Natural killer cell (primary cell): ENCODE results near the gene RTP5. TPM values are rescaled to one million over a fixed set of nuclear protein-coding genes. Genes with fewer than 3 reads are reported as not detected.

Experiments used
- ATAC-seq, 3 donors: fragments of 150-1000 bp in 2 of 3; fragments of 200-7000 bp in 1 of 3; cut with Tn5 transposase; 1 replicate in 1 of 3; 2 replicates in 2 of 3; pipeline ENCODE4 v1.10.0; 2021; ENCODE audit warnings: mild to moderate bottlenecking in 2 of 3, moderate library complexity in 2 of 3
- DNase-seq, 2 donors: peaks; one replicate each; pipeline versions ENCODE4 v3.0.0 to v3.0.0-alpha.2; 2013 to 2021; ENCODE audit warnings: mixed read lengths in 1 of 2
- H3K27ac ChIP-seq: one replicate; pipeline ENCODE4 v1.5.1; 2013; ENCODE audit warnings: mild to moderate bottlenecking, low read length
- H3K27me3 ChIP-seq: one replicate; pipeline ENCODE4 v1.6.1; 2013; ENCODE audit warnings: low read length; ENCODE audit not compliant: control insufficient read depth, insufficient read depth
- H3K36me3 ChIP-seq: one replicate; pipeline ENCODE4 v1.6.1; 2013; ENCODE audit warnings: low read length; ENCODE audit not compliant: control insufficient read depth, insufficient read depth
- H3K4me1 ChIP-seq: one replicate; pipeline ENCODE4 v1.6.1; 2013; ENCODE audit warnings: low read length; ENCODE audit not compliant: control insufficient read depth, insufficient read depth
- H3K4me3 ChIP-seq: one replicate; pipeline ENCODE4 v1.5.1; 2013; ENCODE audit warnings: low read length
- H3K9me3 ChIP-seq: one replicate; pipeline ENCODE4 v1.6.1; 2013; ENCODE audit warnings: low read length; ENCODE audit not compliant: control insufficient read depth, insufficient read depth
- H3K27ac Mint-ChIP-seq, 2 donors: one replicate each; pipeline ENCODE4 v1.8.0; 2022; ENCODE audit warnings: mild to moderate bottlenecking in 2 of 2, mixed read lengths in 2 of 2, moderate library complexity in 1 of 2
- H3K27me3 Mint-ChIP-seq, 2 donors: one replicate each; pipeline ENCODE4 v1.8.0; 2022; ENCODE audit warnings: low read depth in 2 of 2, mixed read lengths in 2 of 2
- H3K36me3 Mint-ChIP-seq: one replicate; pipeline ENCODE4 v1.8.0; 2022; ENCODE audit warnings: mixed read lengths
- H3K4me1 Mint-ChIP-seq, 2 donors: one replicate each; pipeline ENCODE4 v1.8.0; 2022; ENCODE audit warnings: mixed read lengths in 2 of 2
- H3K4me3 Mint-ChIP-seq: one replicate; pipeline ENCODE4 v1.8.0; 2022; ENCODE audit warnings: mild to moderate bottlenecking, moderate library complexity, mixed read lengths
- H3K9me3 Mint-ChIP-seq, 2 donors: one replicate each; pipeline ENCODE4 v1.8.0; 2022; ENCODE audit warnings: mixed read lengths in 2 of 2
- CTCF ChIP-seq: fragments of 200-600 bp; IDR thresholded peaks from one replicate; pipeline ENCODE4 v1.8.0; 2022; ENCODE audit warnings: antibody characterized with exemption
- WGBS: methylation state at CpG from one replicate; pipeline ENCODE4 v1.1.7; 2013; ENCODE audit warnings: missing lambda C conversion rate; ENCODE audit not compliant: insufficient coverage; 5-methylcytosine and 5-hydroxymethylcytosine counted together
- intact Hi-C: fragments of 100-400 bp; cut with micrococcal nuclease; formaldehyde crosslinking; loops from one replicate; pipeline ENCODE4 v1.14.2; 2022
- total RNA-seq, 4 donors: library from RNA; stranded (reverse); fragments of 120-200 nt in 1 of 4; gene quantifications; one replicate each; pipeline versions ENCODE4 v1.2.3 to v1.2.4, GENCODE V29; 2013 to 2022

The RTP5 gene
- total RNA-seq, 3 donors from 2014 or later (not counting 1 experiment from before 2014, with no cell fraction given) = 0.47 to 1.7 (median 0.68) TPM

- ATAC-seq (no peak), DNase-seq (peak in 1 of 2 donors; percentile 8)
- H3K4me1 ChIP-seq = peaks cover 7% of the 10 kb centered on the region
- peaks cover 3 to 8% of the 10 kb centered on the region in 2 donors for H3K27me3 Mint-ChIP-seq
- H3K27ac Mint-ChIP-seq = no peak overlapping the region
- H3K36me3 ChIP-seq = no peaks in the 10 kb centered on the region
- H3K4me3 ChIP-seq = no peak overlapping the region
- no peaks in the 10 kb centered on the region for H3K27me3 ChIP-seq
- intact Hi-C loops = no loop called here
- no peak overlapping the region for H3K4me3 Mint-ChIP-seq
- H3K9me3 Mint-ChIP-seq = no peaks in the 10 kb centered on the region
- H3K27ac ChIP-seq = no peak overlapping the region
- no peaks in the 10 kb centered on the region for H3K9me3 ChIP-seq
- no peak for TF ChIP-seq CTCF
- H3K4me1 Mint-ChIP-seq = peaks cover 0 to 2% of the 10 kb centered on the region in 2 donors
- no peaks in the 10 kb centered on the region for H3K36me3 Mint-ChIP-seq
- 93% methylated on average over 26 of the region's 26 CpGs for WGBS
Observed at GRCh38 chr2:241851325-241852115, 18.0 kb upstream of the RTP5 start.

- Mint-ChIP-seq H3K9me3 (no peaks in the 10 kb centered on the region), H3K36me3 (no peaks in the 10 kb centered on the region), H3K27ac (no peak overlapping the region), H3K27me3 (peaks cover 0 to 8% of the 10 kb centered on the region in 2 donors), H3K4me3 (no peak overlapping the region), H3K4me1 (no peaks in the 10 kb centered on the region)
- intact Hi-C loops = no loop called here
- Histone ChIP-seq H3K9me3 (no peaks in the 10 kb centered on the region), H3K4me1 (peaks cover 7% of the 10 kb centered on the region), H3K36me3 (no peaks in the 10 kb centered on the region), H3K27me3 (no peaks in the 10 kb centered on the region), H3K4me3 (no peak overlapping the region), H3K27ac (no peak overlapping the region)
- no peak for ATAC-seq
- WGBS = 92% methylated on average over 39 of the region's 39 CpGs
- TF ChIP-seq CTCF = no peak
- peak in 1 of 2 donors; percentile 12 for DNase-seq
Observed at GRCh38 chr2:241852116-241852980, 17.2 kb upstream of the RTP5 start.

GRCh38 chr2:241852981-241853631 lies 16.4 kb upstream of the RTP5 start:
- no peaks in the 10 kb centered on the region for H3K9me3 ChIP-seq
- peaks cover 0 to 6% of the 10 kb centered on the region in 2 donors for H3K27me3 Mint-ChIP-seq
- H3K4me3 Mint-ChIP-seq = no peak overlapping the region
- H3K27me3 ChIP-seq = no peaks in the 10 kb centered on the region
- no peaks in the 10 kb centered on the region for H3K36me3 Mint-ChIP-seq
- intact Hi-C loops = no loop called here
- peak; percentile 2 to 15 for DNase-seq
- H3K9me3 Mint-ChIP-seq = no peaks in the 10 kb centered on the region
- 93% methylated on average over 10 of the region's 10 CpGs for WGBS
- no peak overlapping the region for H3K4me3 ChIP-seq
- TF ChIP-seq CTCF = no peak
- H3K27ac ChIP-seq = no peak overlapping the region
- no peak for ATAC-seq
- no peak overlapping the region for H3K27ac Mint-ChIP-seq
- no peaks in the 10 kb centered on the region for H3K36me3 ChIP-seq
- H3K4me1 ChIP-seq = peaks cover 7% of the 10 kb centered on the region
- H3K4me1 Mint-ChIP-seq = no peaks in the 10 kb centered on the region
